Heart left ventricle (tissue), 16 donors: Measurements from ENCODE around the gene DRD4. TPM values are rescaled to one million over a fixed set of nuclear protein-coding genes. Genes with fewer than 3 reads are reported as not detected.

ENCODE experiments used
- ATAC-seq, 4 donors: fragments of 200-7000 bp; cut with Tn5 transposase; one replicate each; pipeline ENCODE4 v1.9.1; 2020 to 2022; ENCODE audit warnings: moderate library complexity in 4 of 4, mild to moderate bottlenecking in 3 of 4, moderate number of reproducible peaks in 1 of 4
- DNase-seq, 5 donors: peaks; one replicate each; pipeline ENCODE4 v3.0.0-alpha.2; 2020
- H3K27ac ChIP-seq, 12 donors: fragments of 200-600 bp; sonication (generic) in 4 of 12; one replicate each; pipeline versions ENCODE4 v1.5.0 to v1.8.0; 2016 to 2022; ENCODE audit warnings: mild to moderate bottlenecking in 2 of 12
- H3K27me3 ChIP-seq, 9 donors: fragments of 200-600 bp; sonication (generic) in 2 of 9; one replicate each; pipeline versions ENCODE4 v1.5.1 to v1.8.0; 2016 to 2022; ENCODE audit warnings: mild to moderate bottlenecking in 3 of 9
- H3K36me3 ChIP-seq, 9 donors: fragments of 200-600 bp; sonication (generic) in 2 of 9; one replicate each; pipeline versions ENCODE4 v1.5.0 to v1.8.0; 2018 to 2022; ENCODE audit warnings: mild to moderate bottlenecking in 2 of 9
- H3K4me1 ChIP-seq, 12 donors: fragments of 200-600 bp; sonication (generic) in 4 of 12; one replicate each; pipeline versions ENCODE4 v1.5.0 to v1.8.0; 2016 to 2022; ENCODE audit warnings: mild to moderate bottlenecking in 3 of 12
- H3K4me3 ChIP-seq, 12 donors: fragments of 200-600 bp; sonication (generic) in 4 of 12; one replicate each; pipeline versions ENCODE4 v1.5.0 to v1.8.0; 2017 to 2022; ENCODE audit warnings: mild to moderate bottlenecking in 9 of 12, moderate library complexity in 4 of 12
- H3K9me3 ChIP-seq, 12 donors: fragments of 200-600 bp; sonication (generic) in 4 of 12; one replicate each; pipeline versions ENCODE4 v1.5.0 to v1.8.0; 2016 to 2022; ENCODE audit warnings: mild to moderate bottlenecking in 1 of 12
- CTCF ChIP-seq, 12 donors: fragments of 200-600 bp; sonication (generic) in 4 of 12; IDR thresholded peaks; one replicate each; pipeline versions ENCODE4 v1.5.0 to v1.8.0; 2018 to 2022; ENCODE audit warnings: antibody characterized with exemption in 12 of 12, mild to moderate bottlenecking in 5 of 12
- POLR2A ChIP-seq, 2 donors: fragments of 450-650 bp; IDR thresholded peaks; one replicate each; pipeline ENCODE4 v1.6.1; 2017; ENCODE audit warnings: antibody characterized with exemption in 2 of 2, mild to moderate bottlenecking in 2 of 2, moderate library complexity in 2 of 2
- WGBS, 4 donors: extraction: QIAGEN DNeasy Blood & Tissue Kit in 2 of 4; methylation state at CpG; one replicate each; pipeline versions ENCODE4 v1.1.5 to v1.1.7; 2013 to 2018; 5-methylcytosine and 5-hydroxymethylcytosine counted together
- intact Hi-C, 10 donors: fragments of 100-400 bp; cut with DNase I; formaldehyde crosslinking; loops; one replicate each; pipeline versions ENCODE4 v1.11.1 to v1.14.2; 2022
- polyA plus RNA-seq, 2 donors: library from polyadenylated mRNA; stranded (reverse); fragments of 200-250 nt; gene quantifications; one replicate each; pipeline ENCODE4 v1.2.3, GENCODE V29; 2013
- total RNA-seq, 9 donors: library from RNA; depleted of rRNA in 2 of 9; stranded (reverse); fragments of >200 nt in 2 of 9; fragmentation: NEBNext Ultra II Directional in 3 of 9; extraction: Animal tissue kit (Norgen Biotek cat#: 25700) in 3 of 9; gene quantifications; one replicate each; pipeline versions ENCODE4 v1.1.0 to v1.2.4, GENCODE V29; 2016 to 2023
- donor health status: ischemic (EF 13 %, LVEDD 7.1; RV severe dilation, severe dysfunction).
- donor health status: healthy with polysubstance abuse.
- donor health status: DM: no; HTN: yes; CAD: no.
- donor health status: DM: no; HTN: no; CAD: no.
- donor health status: ischemic (EF 25% LVEDD 6.9; RV normal size, moderate dysfunction).
- donor health status: ischemic (EF 25% LVEDD 5.7; RV mildly dilated, moderate dysfunction).
- donor health status: healthy.
- donor health status: DM: yes; HTN: yes; CAD: no.
- donor health status: ischemic (EF 35%, LVEDD 5.7; RV mildly dilated, moderate dysfunction).
- donor health status: nonischemic (EF 11% LVEDD 7.7; RV severe dilation, severe dysfunction).
- donor health status: DM: yes; HTN: yes; CAD: no.
- donor health status: PGD.
- donor health status: ischemic (EF 29% LVEDD 5.4; RV normal size, mild dysfunction).
- donor health status: nonischemic (EF 23%, LVEDD 6.1; RV moderate dilation, normal function).

DRD4 gene
- total and polyA plus RNA-seq, 11 donors, result 0.07 to 1.0 (median 0.29) TPM; not detected in 4

GRCh38 chr11:665062-665703 is 28.1 kb downstream of the DRD4 start:
- no peaks in the 10 kb centered on the region for H3K27me3 ChIP-seq
- H3K36me3 ChIP-seq, result peaks cover 0 to 41% (median 13%) of the 10 kb centered on the region in 9 donors
- TF ChIP-seq POLR2A (IDR thresholded peaks at IDR 0.05), result no peak
- TF ChIP-seq CTCF (IDR thresholded peaks at IDR 0.05), result no peak
- intact Hi-C loops, result loop anchor here in 1 of 10 donors (10.0 kb wide), 1 partner anchor 60 kb away; no protein-coding TSS in a partner anchor
- WGBS, 4 donors, result 72 to 82% (median 79%) methylated on average over 9 to 15 of the region's 15 CpGs
- peaks cover 0 to 10% (median 2%) of the 10 kb centered on the region in 12 donors for H3K4me1 ChIP-seq
- H3K27ac ChIP-seq, result peak overlapping the region in 8 of 12 donors; percentile 2 to 54 (median 11)
- no peaks in the 10 kb centered on the region for H3K9me3 ChIP-seq
- H3K4me3 ChIP-seq, result no peak overlapping the region
- peak in 1 of 4 donors; percentile 16 for ATAC-seq
- no peak for DNase-seq

GRCh38 chr11:665704-666281 is 28.7 kb downstream of the DRD4 start:
- intact Hi-C loops, result loop anchor here in 1 of 10 donors (10.0 kb wide), 1 partner anchor 59 kb away; no protein-coding TSS in a partner anchor
- H3K27ac ChIP-seq, result peak overlapping the region in 8 of 12 donors; percentile 2 to 54 (median 22)
- no peaks in the 10 kb centered on the region for H3K9me3 ChIP-seq
- H3K4me1 ChIP-seq, result peaks cover 0 to 10% (median 2%) of the 10 kb centered on the region in 12 donors
- no peak for TF ChIP-seq POLR2A (IDR thresholded peaks at IDR 0.05)
- TF ChIP-seq CTCF (IDR thresholded peaks at IDR 0.05), result no peak
- peaks cover 0 to 37% (median 10%) of the 10 kb centered on the region in 9 donors for H3K36me3 ChIP-seq
- no peak overlapping the region for H3K4me3 ChIP-seq
- DNase-seq, result no peak
- ATAC-seq, result peak; percentile 45 to 80 (median 68)
- 70 to 78% (median 74%) methylated on average over 11 of the region's 11 CpGs for WGBS, 4 donors
- H3K27me3 ChIP-seq, result no peaks in the 10 kb centered on the region

- no peak for DNase-seq
- Histone ChIP-seq H3K27ac (no peak overlapping the region), H3K27me3 (no peaks in the 10 kb centered on the region), H3K4me3 (no peak overlapping the region), H3K4me1 (no peaks in the 10 kb centered on the region), H3K9me3 (no peaks in the 10 kb centered on the region), H3K36me3 (peaks cover 2 to 74% (median 62%) of the 10 kb centered on the region in 9 donors)
- no peak for TF ChIP-seq CTCF (IDR thresholded peaks at IDR 0.05)
- TF ChIP-seq POLR2A (IDR thresholded peaks at IDR 0.05), result no peak
- WGBS, 4 donors, result 94 to 95% (median 94%) methylated on average over 8 of the region's 8 CpGs
- intact Hi-C loops, result no loop called here
- ATAC-seq, result no peak
Observed at GRCh38 chr11:673866-674265, 36.8 kb downstream of the DRD4 start.

- H3K27me3 ChIP-seq, result no peaks in the 10 kb centered on the region
- no peak overlapping the region for H3K4me3 ChIP-seq
- H3K36me3 ChIP-seq, result peaks cover 2 to 79% (median 66%) of the 10 kb centered on the region in 9 donors
- no peaks in the 10 kb centered on the region for H3K4me1 ChIP-seq
- no peak overlapping the region for H3K27ac ChIP-seq
- TF ChIP-seq POLR2A (IDR thresholded peaks at IDR 0.05) (no peak), CTCF (IDR thresholded peaks at IDR 0.05) (no peak)
- H3K9me3 ChIP-seq, result no peaks in the 10 kb centered on the region
- 89 to 93% (median 90%) methylated on average over 17 of the region's 17 CpGs for WGBS, 4 donors
- ATAC-seq, result no peak
- DNase-seq, result no peak
- intact Hi-C loops, result no loop called here
Observed at GRCh38 chr11:674406-674805, 37.3 kb downstream of the DRD4 start.
